Vagina (tissue), 2 donors: ENCODE results near the gene PIH1D2.

Experiments used
- CTCF ChIP-seq, 3 experiments: fragments of 450-650 bp in 2 of 3; fragments of 200-600 bp in 1 of 3; sonication (generic) in 1 of 3; IDR thresholded peaks; one replicate each; pipeline ENCODE4 v1.5.1; 2017 to 2019; ENCODE audit warnings: antibody characterized with exemption in 3 of 3, mild to moderate bottlenecking in 2 of 3, moderate library complexity in 2 of 3
- POLR2A ChIP-seq, 2 donors: fragments of 450-650 bp; IDR thresholded peaks; one replicate each; pipeline ENCODE4 v1.6.1; 2017; ENCODE audit warnings: antibody characterized with exemption in 2 of 2, mild to moderate bottlenecking in 2 of 2, moderate library complexity in 2 of 2
- POLR2AphosphoS5 ChIP-seq, 2 donors: sonication (generic); formaldehyde crosslinking; IDR thresholded peaks; one replicate each; pipeline ENCODE4 v1.9.0; 2017; ENCODE audit warnings: antibody characterized with exemption in 2 of 2, mild to moderate bottlenecking in 2 of 2, low read depth in 1 of 2; ENCODE audit not compliant: insufficient read depth in 1 of 2

DNA sequence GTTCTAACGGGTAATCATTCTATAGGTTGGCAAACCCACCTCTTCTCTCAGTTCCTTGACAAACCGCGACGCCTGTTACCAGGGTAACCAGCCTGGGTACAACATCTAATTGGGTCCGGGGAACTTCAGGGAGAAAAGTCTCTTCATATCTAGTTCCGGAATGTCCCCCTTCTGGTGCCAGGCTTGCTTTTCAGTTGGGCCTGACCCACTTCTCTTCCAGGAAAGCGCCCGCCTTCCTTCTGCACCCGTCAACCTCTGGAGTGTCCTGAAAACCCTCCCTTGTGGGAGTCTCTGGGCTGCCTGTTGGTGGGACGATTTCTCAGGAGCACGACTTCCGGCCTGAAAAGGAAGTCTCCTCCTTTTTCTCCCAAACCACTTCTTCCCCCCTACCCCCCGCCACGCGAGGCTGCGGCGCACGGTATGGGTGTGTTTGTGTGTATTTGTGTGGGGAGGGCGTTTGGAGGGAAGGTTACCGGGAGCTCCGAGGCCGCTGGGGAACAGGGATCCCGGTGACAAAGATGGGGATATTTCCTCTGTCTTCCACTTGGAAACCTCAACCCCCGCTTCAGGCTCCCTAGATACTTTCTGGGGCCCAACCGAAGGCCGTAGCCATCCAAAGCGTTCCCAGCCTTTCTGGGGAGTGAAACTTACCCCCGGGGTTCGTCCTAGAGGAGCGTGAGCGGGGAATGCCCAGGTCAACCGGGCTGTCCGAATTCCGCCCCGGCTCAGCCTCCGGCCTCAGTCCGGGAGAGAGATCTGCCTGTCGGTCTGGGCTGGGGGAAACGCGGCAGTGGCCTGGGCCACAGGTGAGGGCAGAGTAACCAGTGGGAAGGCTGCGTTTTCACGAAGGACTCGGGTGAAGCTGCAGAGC is at the start of gene PIH1D2, which contains the start of gene NKAPD1:
- no peak for TF ChIP-seq CTCF (IDR thresholded peaks at IDR 0.05)
- no peak for TF ChIP-seq POLR2A (IDR thresholded peaks at IDR 0.05)
- TF ChIP-seq POLR2AphosphoS5 (IDR thresholded peaks at IDR 0.05; ENCODE audit: insufficient read depth in 1 of 2, low read depth in 1 of 2) = peak; percentile 65 to 74
